SU-DHL-6 (cell line): ENCODE results near the gene ACTG1.

Experiments
- H2AFZ ChIP-seq: fragments of 200-600 bp; sonication (generic); 2 replicates; pipeline ENCODE4 v1.6.1; 2014; ENCODE audit warnings: low read depth, mild to moderate bottlenecking, moderate library complexity, mixed read lengths, antibody characterized with exemption, low read length; ENCODE audit not compliant: severe bottlenecking
- H3F3A ChIP-seq: fragments of 200-600 bp; shearing (Covaris generic); 2 replicates; pipeline ENCODE4 v1.6.0; 2016; ENCODE audit warnings: antibody characterized with exemption, mild to moderate bottlenecking; ENCODE audit not compliant: insufficient read depth
- H3K27ac ChIP-seq: fragments of 200-600 bp; sonication (generic); 2 replicates; pipeline ENCODE4 v1.5.1; 2016; ENCODE audit warnings: low read depth, mild to moderate bottlenecking, low read length, moderate library complexity, mixed read lengths
- H3K27me3 ChIP-seq: fragments of 200-600 bp; sonication (generic), shearing (Covaris generic); 2 replicates; pipeline ENCODE4 v1.6.0; 2014; ENCODE audit warnings: mild to moderate bottlenecking, low read length
- H3K36me3 ChIP-seq: fragments of 200-600 bp; sonication (generic); 2 replicates; pipeline ENCODE4 v1.6.1; 2014; ENCODE audit warnings: mild to moderate bottlenecking, low read length, mixed read lengths
- H3K4me2 ChIP-seq: fragments of 300-600, 200-600 bp; shearing (Covaris generic), sonication (generic); 2 replicates; pipeline ENCODE4 v1.6.0; 2014; ENCODE audit warnings: low read length, low read depth, mild to moderate bottlenecking; ENCODE audit not compliant: poor library complexity, severe bottlenecking
- H3K4me3 ChIP-seq: fragments of 200-600 bp; sonication (generic); 2 replicates; pipeline ENCODE4 v1.5.1; 2014; ENCODE audit warnings: antibody characterized with exemption, low read length, mild to moderate bottlenecking, mixed read lengths; ENCODE audit not compliant: insufficient read depth, poor library complexity, severe bottlenecking
- H3K79me2 ChIP-seq: fragments of 200-600 bp; sonication (generic); 2 replicates; pipeline ENCODE4 v1.6.1; 2014; ENCODE audit warnings: mild to moderate bottlenecking, low read length, moderate library complexity; ENCODE audit not compliant: insufficient read depth
- H3K9ac ChIP-seq: fragments of 200-600 bp; sonication (generic); 2 replicates; pipeline ENCODE4 v1.7.0; 2014; ENCODE audit warnings: mild to moderate bottlenecking, low read length
- H3K9me2 ChIP-seq: fragments of 200-600 bp; sonication (generic); replicated peaks from 2 replicates; pipeline ENCODE4 v1.6.1; 2014; ENCODE audit warnings: low read length; ENCODE audit not compliant: insufficient read depth
- H3K9me3 ChIP-seq: fragments of 200-600 bp; sonication (generic); 2 replicates; pipeline ENCODE4 v1.6.1; 2014; ENCODE audit warnings: low read length, mixed read lengths; ENCODE audit not compliant: insufficient read depth
- H4K20me1 ChIP-seq: fragments of 200-600 bp; sonication (generic); 2 replicates; pipeline ENCODE4 v1.6.1; 2014; ENCODE audit warnings: low read depth, mild to moderate bottlenecking, antibody characterized with exemption, low read length, moderate library complexity, mixed read lengths
- EZH2phosphoT487 ChIP-seq: fragments of 200-600 bp; sonication (generic), shearing (Covaris generic); conservative IDR thresholded peaks from 2 replicates; pipeline ENCODE4 v1.6.1; 2018; ENCODE audit warnings: mild to moderate bottlenecking, antibody characterized with exemption, low read length, moderate library complexity, mixed read lengths
- TF ChIP-seq, protein P1 (sequence below): fragments of 200-600 bp; sonication (generic); IDR thresholded peaks from one replicate; pipeline ENCODE4 v1.5.1; 2017; ENCODE audit warnings: antibody characterized with exemption, mild to moderate bottlenecking, low read length, moderate library complexity; ENCODE audit not compliant: insufficient read depth, poor library complexity, severe bottlenecking

The ACTG1 gene

DNA sequence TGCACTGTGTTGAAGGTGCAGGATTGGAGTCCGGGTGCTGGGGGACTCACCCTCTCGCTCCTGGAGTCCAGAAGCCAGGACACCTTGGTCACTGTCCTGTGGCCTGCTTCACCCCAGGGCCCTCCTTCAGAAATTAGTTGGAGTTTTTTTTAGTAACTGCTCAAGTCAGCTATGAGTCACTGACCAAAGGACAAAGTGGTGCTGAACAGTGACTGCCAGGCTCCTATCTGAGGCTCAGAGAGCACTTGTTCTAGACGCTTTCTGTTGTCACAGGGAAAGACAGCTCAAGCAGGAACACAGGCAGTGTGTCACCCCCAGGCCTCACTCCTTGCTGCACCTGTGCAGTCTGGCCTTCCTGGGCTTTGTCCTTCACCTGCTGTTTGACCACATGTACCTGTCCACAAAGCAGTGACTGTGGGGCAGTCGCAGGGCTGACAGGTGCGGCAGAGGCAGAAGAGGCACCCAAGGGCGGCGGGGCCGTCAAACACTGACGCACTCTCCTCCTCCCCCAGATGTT, 43.6 kb upstream of the ACTG1 start:
- H3K9me2 ChIP-seq = no peaks in the 10 kb centered on the region
- H3K36me3 ChIP-seq = 0 out of 2 replicates have a peak, but pooled peaks cover 2% of the 10 kb centered on the region
- H2AFZ ChIP-seq = no peak overlapping the region
- no peak overlapping the region for H3K9ac ChIP-seq
- no peaks in the 10 kb centered on the region for H3K9me3 ChIP-seq
- H3K79me2 ChIP-seq = peaks cover 9% of the 10 kb centered on the region
- no peak for TF ChIP-seq EZH2phosphoT487
- TF ChIP-seq, protein P1, sequence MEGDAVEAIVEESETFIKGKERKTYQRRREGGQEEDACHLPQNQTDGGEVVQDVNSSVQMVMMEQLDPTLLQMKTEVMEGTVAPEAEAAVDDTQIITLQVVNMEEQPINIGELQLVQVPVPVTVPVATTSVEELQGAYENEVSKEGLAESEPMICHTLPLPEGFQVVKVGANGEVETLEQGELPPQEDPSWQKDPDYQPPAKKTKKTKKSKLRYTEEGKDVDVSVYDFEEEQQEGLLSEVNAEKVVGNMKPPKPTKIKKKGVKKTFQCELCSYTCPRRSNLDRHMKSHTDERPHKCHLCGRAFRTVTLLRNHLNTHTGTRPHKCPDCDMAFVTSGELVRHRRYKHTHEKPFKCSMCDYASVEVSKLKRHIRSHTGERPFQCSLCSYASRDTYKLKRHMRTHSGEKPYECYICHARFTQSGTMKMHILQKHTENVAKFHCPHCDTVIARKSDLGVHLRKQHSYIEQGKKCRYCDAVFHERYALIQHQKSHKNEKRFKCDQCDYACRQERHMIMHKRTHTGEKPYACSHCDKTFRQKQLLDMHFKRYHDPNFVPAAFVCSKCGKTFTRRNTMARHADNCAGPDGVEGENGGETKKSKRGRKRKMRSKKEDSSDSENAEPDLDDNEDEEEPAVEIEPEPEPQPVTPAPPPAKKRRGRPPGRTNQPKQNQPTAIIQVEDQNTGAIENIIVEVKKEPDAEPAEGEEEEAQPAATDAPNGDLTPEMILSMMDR = no peak
- no peak overlapping the region for H3K27ac ChIP-seq
- no peaks in the 10 kb centered on the region; the same call in 1 of the 2 replicates for H4K20me1 ChIP-seq
- H3F3A ChIP-seq = no peaks in the 10 kb centered on the region
- H3K27me3 ChIP-seq = no peaks in the 10 kb centered on the region
- no peak overlapping the region for H3K4me2 ChIP-seq
- H3K4me3 ChIP-seq = no peak overlapping the region

DNA sequence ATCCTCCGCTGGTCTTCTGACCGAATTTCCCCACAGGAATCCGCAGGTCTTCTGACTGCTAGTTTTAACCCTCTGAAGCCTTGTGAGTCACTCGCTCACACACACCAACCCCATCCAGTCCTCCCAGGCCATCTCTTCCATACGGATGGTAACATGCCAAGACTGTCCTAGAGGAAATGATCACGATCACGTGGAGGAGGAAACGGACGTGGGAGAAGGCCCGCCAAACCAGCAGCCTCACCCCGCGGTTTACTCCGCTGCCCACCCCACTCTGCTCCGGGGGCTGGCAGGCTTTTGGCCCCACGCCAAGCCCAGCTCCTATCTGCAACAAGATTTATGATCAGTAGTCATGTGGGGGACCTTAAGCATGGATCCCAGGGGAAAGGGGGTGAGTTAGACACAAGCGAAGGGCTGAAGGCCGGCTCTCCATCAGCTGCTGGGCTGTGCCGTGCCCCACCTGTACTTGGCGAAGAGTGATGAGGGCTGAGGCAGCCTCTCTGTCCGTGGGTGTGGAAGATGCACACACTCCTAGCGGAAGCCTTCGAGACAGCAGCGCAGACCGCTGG, 41.1 kb upstream of the ACTG1 start:
- TF ChIP-seq, protein P1 = no peak
- TF ChIP-seq EZH2phosphoT487 = no peak
- no peaks in the 10 kb centered on the region for H3K27me3 ChIP-seq
- H3K9me2 ChIP-seq = no peaks in the 10 kb centered on the region
- H3K27ac ChIP-seq = peak overlapping the region; percentile 54
- H3K9me3 ChIP-seq = no peaks in the 10 kb centered on the region
- peak overlapping the region; percentile 77 for H3K4me3 ChIP-seq
- H2AFZ ChIP-seq = no peak overlapping the region
- no peaks in the 10 kb centered on the region for H3F3A ChIP-seq
- no peaks in the 10 kb centered on the region for H3K36me3 ChIP-seq
- H3K4me2 ChIP-seq = peak overlapping the region; percentile 97
- H4K20me1 ChIP-seq = no peaks in the 10 kb centered on the region; the same call in 1 of the 2 replicates
- peak overlapping the region; percentile 99 for H3K9ac ChIP-seq
- peaks cover 14% of the 10 kb centered on the region for H3K79me2 ChIP-seq

- Histone ChIP-seq H4K20me1 (no peaks in the 10 kb centered on the region; the same call in 1 of the 2 replicates), H3K27ac (peak overlapping the region; percentile 54), H3K27me3 (no peaks in the 10 kb centered on the region), H3K9me2 (no peaks in the 10 kb centered on the region), H3K36me3 (no peaks in the 10 kb centered on the region), H3K4me3 (peak overlapping the region; percentile 77), H3K9me3 (no peaks in the 10 kb centered on the region), H2AFZ (peak overlapping the region; percentile 49), H3K9ac (peak overlapping the region; percentile 99), H3K4me2 (peak overlapping the region; percentile 97), H3K79me2 (peaks cover 14% of the 10 kb centered on the region), H3F3A (no peaks in the 10 kb centered on the region)
- TF ChIP-seq, protein P1 = no peak
- TF ChIP-seq EZH2phosphoT487 = no peak
Measured at GRCh38 chr17:81553018-81553615, 40.5 kb upstream of the ACTG1 start.
